Mucosa of descending colon (tissue), 3 donors: Measurements from ENCODE around the gene COL5A1. TPM values are rescaled to one million over a fixed set of nuclear protein-coding genes. Genes with fewer than 3 reads are reported as not detected.

Experiments used
- ATAC-seq: fragments of 200-7000 bp; cut with Tn5 transposase; one replicate; pipeline ENCODE4 v1.9.1; 2020; ENCODE audit warnings: mild to moderate bottlenecking, moderate library complexity
- DNase-seq, 3 donors: peaks; one replicate each; pipeline ENCODE4 v3.0.0-alpha.2; 2020
- H3K36me3 ChIP-seq: fragments of 200-600 bp; one replicate; pipeline ENCODE4 v1.8.0; 2021; ENCODE audit warnings: low read depth, mild to moderate bottlenecking
- H3K4me1 ChIP-seq: fragments of 200-600 bp; one replicate; pipeline ENCODE4 v1.8.0; 2021; ENCODE audit warnings: low read depth, mild to moderate bottlenecking
- H3K4me3 ChIP-seq: fragments of 200-600 bp; one replicate; pipeline ENCODE4 v1.8.0; 2021; ENCODE audit warnings: mild to moderate bottlenecking
- H3K9me3 ChIP-seq: fragments of 200-600 bp; one replicate; pipeline ENCODE4 v1.8.0; 2021; ENCODE audit warnings: mild to moderate bottlenecking
- CTCF ChIP-seq: fragments of 200-600 bp; IDR thresholded peaks from one replicate; pipeline ENCODE4 v1.8.0; 2022; ENCODE audit warnings: antibody characterized with exemption, mild to moderate bottlenecking
- intact Hi-C, 2 donors: fragments of 100-400 bp; cut with DNase I in 1 of 2; cut with micrococcal nuclease in 1 of 2; formaldehyde crosslinking; loops; one replicate each; pipeline versions ENCODE4 v1.11.0 to v1.11.1; 2022; cut with DNase I, micrococcal nuclease
- total RNA-seq, 3 donors: library from RNA; stranded (reverse); fragmentation: NEBNext Ultra II Directional in 2 of 3; extraction: Animal tissue kit (Norgen Biotek cat#: 25700) in 2 of 3; gene quantifications; one replicate each; pipeline versions ENCODE4 v1.2.1 to v1.2.4, GENCODE V29; 2021 to 2023
- donor health status: DM: no; HTN: no; CAD: no; lungs with moderate emphysema.
- donor health status: DM: no; HTN: no; CAD: no.
- donor health status: DM: no; HTN: yes; CAD: no.

COL5A1 gene
- total RNA-seq, 3 donors from 2014 or later: 8.6 to 62.3 (median 22.2) TPM

- no peaks in the 10 kb centered on the region for H3K4me1 ChIP-seq
- peak; percentile 31 for ATAC-seq
- H3K9me3 ChIP-seq: no peaks in the 10 kb centered on the region
- peak in 1 of 3 donors; percentile 43 for DNase-seq
- no peak for TF ChIP-seq CTCF
- intact Hi-C loops: no loop called here
- no peak overlapping the region for H3K4me3 ChIP-seq
- H3K36me3 ChIP-seq: no peaks in the 10 kb centered on the region
Measured at GRCh38 chr9:134624621-134625181, 16.9 kb upstream of the COL5A1 start.

GRCh38 chr9:134625361-134626068, 16.1 kb upstream of the COL5A1 start:
- no peak overlapping the region for H3K4me3 ChIP-seq
- intact Hi-C loops: no loop called here
- H3K9me3 ChIP-seq: no peaks in the 10 kb centered on the region
- H3K36me3 ChIP-seq: no peaks in the 10 kb centered on the region
- no peak for TF ChIP-seq CTCF
- no peak for DNase-seq
- ATAC-seq: no peak
- H3K4me1 ChIP-seq: no peaks in the 10 kb centered on the region

- H3K9me3 ChIP-seq: no peaks in the 10 kb centered on the region
- no peak for DNase-seq
- TF ChIP-seq CTCF: no peak
- no peak overlapping the region for H3K4me3 ChIP-seq
- H3K4me1 ChIP-seq: no peaks in the 10 kb centered on the region
- no peak for ATAC-seq
- intact Hi-C loops: no loop called here
- H3K36me3 ChIP-seq: no peaks in the 10 kb centered on the region
Measured at GRCh38 chr9:134626069-134626423, 15.6 kb upstream of the COL5A1 start.

- H3K4me1 ChIP-seq: no peaks in the 10 kb centered on the region
- no peaks in the 10 kb centered on the region for H3K9me3 ChIP-seq
- H3K36me3 ChIP-seq: no peaks in the 10 kb centered on the region
- no peak for ATAC-seq
- H3K4me3 ChIP-seq: no peak overlapping the region
- TF ChIP-seq CTCF: no peak
- intact Hi-C loops: no loop called here
- no peak for DNase-seq
Measured at GRCh38 chr9:134626571-134627416, 14.8 kb upstream of the COL5A1 start.

GRCh38 chr9:134627417-134628353, 13.9 kb upstream of the COL5A1 start:
- H3K4me3 ChIP-seq: no peak overlapping the region
- H3K9me3 ChIP-seq: no peaks in the 10 kb centered on the region
- intact Hi-C loops: no loop called here
- DNase-seq (peak in 1 of 3 donors; percentile 11), ATAC-seq (no peak)
- H3K36me3 ChIP-seq: no peaks in the 10 kb centered on the region
- no peaks in the 10 kb centered on the region for H3K4me1 ChIP-seq
- TF ChIP-seq CTCF: no peak
